Measurements from ENCODE around the gene UBE2J1. TPM values are rescaled to one million over a fixed set of nuclear protein-coding genes. Genes with fewer than 3 reads are reported as not detected.

UBE2J1 gene
- total RNA-seq, 6 experiments from 2014 or later, result 35.9 to 45.2 (median 41.9) TPM

DNA sequence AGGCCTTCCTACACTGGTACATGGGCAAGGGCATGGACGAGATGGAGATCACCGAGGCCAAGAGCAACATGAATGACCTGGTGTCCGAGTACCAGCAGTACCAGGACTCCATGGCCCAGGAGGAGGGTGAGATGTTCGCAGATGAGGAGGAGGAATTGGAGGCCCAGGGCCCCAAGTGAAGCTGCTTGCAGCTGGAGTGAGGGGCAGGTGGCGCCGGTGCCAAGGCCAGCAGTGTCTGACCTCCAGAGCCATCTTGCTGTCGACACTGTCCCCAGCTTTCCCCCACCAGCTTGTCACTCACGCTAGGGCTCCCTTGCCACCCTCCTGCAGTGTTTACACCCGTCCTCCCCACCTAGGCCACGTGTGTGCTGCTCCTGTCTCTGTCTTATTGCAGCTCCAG is 49.6 kb downstream of the UBE2J1 start:
- no peak overlapping the region for H3K4me3 Mint-ChIP-seq
- H3K36me3 Mint-ChIP-seq (ENCODE audit: low read depth), result 0 out of 2 replicates have a peak, but pooled peaks cover 10% of the 10 kb centered on the region
- H3K9me3 Mint-ChIP-seq, result no peaks in the 10 kb centered on the region; the same call in 1 of the 2 replicates
- H3K4me1 Mint-ChIP-seq (ENCODE audit: low read depth), result peaks cover 13% of the 10 kb centered on the region
- no peak for DNase-seq
- TF ChIP-seq CTCF (IDR thresholded peaks at IDR 0.05), result no peak
- peaks cover 23% of the 10 kb centered on the region for H3K27me3 Mint-ChIP-seq (ENCODE audit: insufficient read depth)
- no peak overlapping the region for H3K27ac Mint-ChIP-seq

DNA sequence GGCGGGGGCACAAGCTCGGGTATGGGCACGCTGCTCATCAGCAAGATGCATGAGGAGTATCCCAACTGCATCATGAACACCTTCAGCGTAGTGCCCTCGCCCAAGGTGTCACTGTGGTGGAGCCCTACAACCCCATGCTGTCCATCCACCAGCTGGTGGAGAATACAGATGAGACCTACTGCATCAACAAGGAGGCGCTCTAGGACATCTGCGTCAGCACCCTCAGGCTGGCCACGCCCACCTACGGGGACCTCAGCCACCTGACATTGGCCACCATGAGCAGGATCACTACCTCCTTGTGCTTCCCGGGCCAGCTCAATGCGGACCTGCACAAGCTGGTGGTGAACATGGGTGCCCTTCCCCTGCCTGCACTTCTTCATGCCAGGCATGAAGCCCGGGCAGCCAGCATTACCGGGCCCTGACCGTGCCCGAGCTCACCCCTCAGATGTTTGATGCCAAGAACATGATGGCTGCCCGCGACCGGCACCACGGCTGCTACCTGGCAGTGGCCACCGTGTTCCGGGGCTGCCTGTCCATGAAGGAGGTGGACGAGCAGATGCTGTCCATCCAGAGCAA is 50.2 kb downstream of the UBE2J1 start:
- TF ChIP-seq CTCF (IDR thresholded peaks at IDR 0.05), result no peak
- Mint-ChIP-seq H3K27me3 (ENCODE audit: insufficient read depth) (peaks cover 23% of the 10 kb centered on the region), H3K36me3 (ENCODE audit: low read depth) (0 out of 2 replicates have a peak, but pooled peaks cover 10% of the 10 kb centered on the region), H3K27ac (no peak overlapping the region), H3K4me1 (ENCODE audit: low read depth) (peaks cover 18% of the 10 kb centered on the region), H3K9me3 (no peaks in the 10 kb centered on the region; the same call in 1 of the 2 replicates), H3K4me3 (no peak overlapping the region)
- no peak for DNase-seq

DNA sequence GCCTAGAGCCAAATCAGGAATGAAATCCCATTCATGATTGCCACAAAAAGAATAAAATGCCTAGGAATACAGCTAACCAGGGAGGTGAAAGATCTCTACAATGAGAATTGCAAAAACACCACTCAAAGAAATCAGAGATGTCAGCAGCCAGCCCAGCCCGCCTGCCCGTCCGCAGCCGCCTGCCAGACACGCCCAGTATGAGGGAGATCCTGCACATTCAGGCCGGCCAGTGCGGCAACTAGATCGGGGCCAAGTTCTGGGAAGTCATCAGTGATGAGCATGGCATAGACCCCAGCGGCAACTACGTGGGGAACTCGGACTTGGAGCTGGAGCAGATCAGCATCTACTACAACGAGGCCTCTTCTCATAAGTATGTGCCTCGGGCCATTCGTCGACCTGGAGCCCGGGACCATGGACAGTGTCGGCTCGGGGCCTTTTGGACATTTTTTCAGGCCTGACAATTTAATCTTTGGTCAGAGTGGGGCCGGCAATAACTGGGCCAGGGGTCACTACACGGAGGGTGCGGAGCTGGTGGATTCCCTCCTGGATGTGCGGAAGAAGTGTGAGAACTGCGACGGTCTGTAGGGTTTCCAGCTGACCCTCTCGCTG is 50.8 kb downstream of the UBE2J1 start:
- Mint-ChIP-seq H3K27ac (no peak overlapping the region), H3K27me3 (ENCODE audit: insufficient read depth) (peaks cover 25% of the 10 kb centered on the region), H3K36me3 (ENCODE audit: low read depth) (0 out of 2 replicates have a peak, but pooled peaks cover 10% of the 10 kb centered on the region)

GRCh38 chr6:89299466-89299850 is 53.1 kb downstream of the UBE2J1 start:
- DNase-seq, result no peak
- Mint-ChIP-seq H3K9me3 (no peaks in the 10 kb centered on the region; the same call in 1 of the 2 replicates), H3K4me1 (ENCODE audit: low read depth) (peaks cover 18% of the 10 kb centered on the region), H3K4me3 (no peak overlapping the region), H3K27ac (no peak overlapping the region), H3K36me3 (ENCODE audit: low read depth) (0 out of 2 replicates have a peak, but pooled peaks cover 10% of the 10 kb centered on the region), H3K27me3 (ENCODE audit: insufficient read depth) (peaks cover 25% of the 10 kb centered on the region)
- peak; percentile 41 for TF ChIP-seq CTCF (IDR thresholded peaks at IDR 0.05)

More for the DNA sequence above, 50.8 kb downstream of the UBE2J1 start:
- TF ChIP-seq CTCF (IDR thresholded peaks at IDR 0.05), result no peak
- no peaks in the 10 kb centered on the region; the same call in 1 of the 2 replicates for H3K9me3 Mint-ChIP-seq
- no peak overlapping the region for H3K4me3 Mint-ChIP-seq
- peaks cover 18% of the 10 kb centered on the region for H3K4me1 Mint-ChIP-seq (ENCODE audit: low read depth)
- DNase-seq, result no peak

- no peak overlapping the region for H3K27ac Mint-ChIP-seq
- DNase-seq, result no peak
- H3K4me1 Mint-ChIP-seq (ENCODE audit: low read depth), result peaks cover 18% of the 10 kb centered on the region
- TF ChIP-seq CTCF (IDR thresholded peaks at IDR 0.05), result no peak
- H3K9me3 Mint-ChIP-seq, result no peaks in the 10 kb centered on the region; the same call in 1 of the 2 replicates
- H3K27me3 Mint-ChIP-seq (ENCODE audit: insufficient read depth), result peaks cover 24% of the 10 kb centered on the region
- 0 out of 2 replicates have a peak, but pooled peaks cover 10% of the 10 kb centered on the region for H3K36me3 Mint-ChIP-seq (ENCODE audit: low read depth)
- H3K4me3 Mint-ChIP-seq, result no peak overlapping the region
Measured at GRCh38 chr6:89298680-89299465, 53.6 kb downstream of the UBE2J1 start.

Measured in HFFc6 (cell line).